Stomach (tissue), 9 donors: Measurements from ENCODE around the gene GREM2. TPM values are rescaled to one million over a fixed set of nuclear protein-coding genes. Genes with fewer than 3 reads are reported as not detected.

ENCODE experiments used
- DNase-seq, 2 donors: peaks; one replicate each; pipeline versions ENCODE4 v3.0.0 to v3.0.0-alpha.2; 2013 to 2019
- H3K27ac ChIP-seq, 5 donors: fragments of 200-600 bp in 4 of 5; sonication (generic) in 4 of 5; one replicate each; pipeline ENCODE4 v1.5.1; 2013 to 2019; ENCODE audit warnings: mild to moderate bottlenecking in 1 of 5, moderate library complexity in 1 of 5
- H3K27me3 ChIP-seq, 3 donors: fragments of 200-600 bp; sonication (generic); one replicate each; pipeline ENCODE4 v1.5.1; 2017 to 2019; ENCODE audit warnings: mixed run types in 1 of 3
- H3K36me3 ChIP-seq, 4 donors: fragments of 200-600 bp; sonication (generic); 1 replicate in 3 of 4; 2 replicates in 1 of 4; pipeline ENCODE4 v1.5.1; 2016 to 2019
- H3K4me1 ChIP-seq, 4 donors: fragments of 200-600 bp; sonication (generic); one replicate each; pipeline ENCODE4 v1.5.1; 2016 to 2019
- H3K4me3 ChIP-seq, 4 donors: fragments of 200-600 bp; sonication (generic) in 3 of 4; one replicate each; pipeline ENCODE4 v1.5.1; 2016 to 2019; ENCODE audit warnings: mild to moderate bottlenecking in 1 of 4
- H3K9me3 ChIP-seq, 4 donors: fragments of 200-600 bp; sonication (generic); one replicate each; pipeline ENCODE4 v1.5.1; 2016 to 2019
- CTCF ChIP-seq, 7 experiments: fragments of 450-650 bp in 4 of 7; fragments of 200-600 bp in 3 of 7; sonication (generic) in 3 of 7; IDR thresholded peaks; one replicate each; pipeline ENCODE4 v1.5.1; 2016 to 2019; ENCODE audit warnings: antibody characterized with exemption in 7 of 7, control low read depth in 2 of 7, mild to moderate bottlenecking in 1 of 7
- EP300 ChIP-seq: sonication (generic); formaldehyde crosslinking; IDR thresholded peaks from one replicate; pipeline ENCODE4 v1.6.1; 2017; ENCODE audit warnings: antibody characterized with exemption
- POLR2A ChIP-seq, 4 donors: fragments of 450-650 bp; IDR thresholded peaks; one replicate each; pipeline ENCODE4 v1.6.1; 2016; ENCODE audit warnings: antibody characterized with exemption in 4 of 4, control low read depth in 2 of 4, mild to moderate bottlenecking in 1 of 4, moderate library complexity in 1 of 4
- POLR2AphosphoS5 ChIP-seq, 3 donors: sonication (generic); formaldehyde crosslinking; IDR thresholded peaks; one replicate each; pipeline ENCODE4 v1.6.1; 2016; ENCODE audit warnings: antibody characterized with exemption in 3 of 3
- WGBS, 5 donors: extraction: QIAGEN DNeasy Blood & Tissue Kit in 3 of 5; methylation state at CpG; one replicate each; pipeline versions ENCODE4 v1.1.5 to v1.1.7; 2013 to 2018; 5-methylcytosine and 5-hydroxymethylcytosine counted together
- intact Hi-C: fragments of 100-400 bp; cut with DNase I; formaldehyde crosslinking; loops from one replicate; pipeline ENCODE4 v1.15.1; 2023; ENCODE audit warnings: low total_unique reads
- polyA plus RNA-seq, 3 donors: library from polyadenylated mRNA; stranded (reverse); fragments of 200-250 nt; gene quantifications; one replicate each; pipeline ENCODE4 v1.2.3, GENCODE V29; 2013
- total RNA-seq, 5 donors: library from RNA; depleted of rRNA; stranded (reverse); fragments of >200 nt; gene quantifications; one replicate each; pipeline versions ENCODE4 v1.1.0 to v1.2.3, GENCODE V29; 2014 to 2016
- donor health status: healthy with polysubstance abuse.
- donor health status: Bipolar disorder and iron deficiency.
- donor health status: healthy.

GREM2 gene
- total and polyA plus RNA-seq, 8 donors: 0.45 to 10.5 (median 2.4) TPM; not detected in 1

DNA sequence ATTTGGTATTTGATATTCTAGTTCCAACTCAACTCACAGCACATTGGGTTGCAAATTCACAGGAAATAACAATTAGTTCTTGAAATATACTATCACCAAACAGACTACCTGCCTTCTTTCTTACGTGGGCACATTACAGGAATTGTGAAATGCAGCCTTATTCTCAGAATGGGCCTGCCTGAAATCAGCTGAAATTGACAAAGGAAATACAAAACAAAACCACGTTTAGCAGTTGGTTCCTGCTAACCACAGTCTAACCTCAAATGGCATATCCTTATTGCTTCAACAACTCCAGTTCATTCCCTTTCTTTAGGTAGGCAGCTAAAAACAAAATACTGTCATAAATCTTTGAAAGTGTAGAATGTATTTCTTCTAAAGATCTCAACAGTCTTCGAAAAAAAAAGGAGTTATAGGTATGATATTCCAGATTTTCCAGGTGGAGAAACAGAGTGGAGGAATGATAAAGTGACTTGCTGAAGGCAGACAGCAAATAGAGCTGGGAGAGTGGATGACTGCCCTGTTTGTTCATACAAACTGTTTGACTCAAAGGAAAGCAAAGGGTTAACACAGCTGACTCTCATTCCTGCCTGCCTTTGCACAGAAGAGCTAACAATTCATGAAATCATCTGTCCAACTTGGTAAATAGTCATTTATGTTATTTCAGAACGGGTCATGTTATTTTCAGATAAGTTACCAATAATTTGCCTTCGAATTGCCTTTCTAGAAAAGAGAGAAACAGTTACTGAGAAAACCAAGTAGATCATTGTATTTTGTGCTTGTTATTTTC is 1.6 kb upstream of the GREM2 start:
- WGBS, 5 donors: 33 to 49% (median 38%) methylated on average over 5 of the region's 5 CpGs
- no peak overlapping the region for H3K4me3 ChIP-seq
- H3K9me3 ChIP-seq: no peaks in the 10 kb centered on the region
- no peak for TF ChIP-seq EP300
- TF ChIP-seq CTCF (IDR thresholded peaks at IDR 0.05): no peak
- TF ChIP-seq POLR2AphosphoS5 (IDR thresholded peaks at IDR 0.05): no peak
- TF ChIP-seq POLR2A (IDR thresholded peaks at IDR 0.05): no peak
- DNase-seq: no peak
- no peak overlapping the region for H3K27ac ChIP-seq
- H3K4me1 ChIP-seq: peaks cover 0 to 32% (median 9%) of the 10 kb centered on the region in 4 donors
- no peaks in the 10 kb centered on the region for H3K36me3 ChIP-seq
- intact Hi-C loops: no loop called here
- H3K27me3 ChIP-seq: peaks cover 0 to 43% (median 18%) of the 10 kb centered on the region in 3 donors

DNA sequence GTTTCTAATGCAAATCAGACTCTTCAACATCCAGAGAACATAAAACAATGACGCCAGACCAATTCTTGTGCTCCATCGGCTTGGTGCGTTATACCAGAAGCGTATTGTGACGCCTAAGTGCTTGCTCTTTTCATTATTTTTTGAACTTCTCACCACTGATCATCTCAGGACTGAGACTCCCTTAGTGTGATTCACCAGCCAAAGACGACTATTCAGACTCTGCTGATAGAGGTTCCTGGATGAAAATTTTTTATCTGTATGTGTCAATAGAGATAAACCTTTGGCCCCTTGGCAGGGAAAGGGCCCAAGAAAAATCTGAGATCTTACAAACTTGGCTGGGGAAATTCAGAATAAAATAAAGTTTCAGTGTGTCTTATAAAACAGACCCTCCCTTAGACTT is 856 bp upstream of the GREM2 start:
- no peak for DNase-seq
- Histone ChIP-seq H3K4me3 (no peak overlapping the region), H3K4me1 (peaks cover 0 to 33% (median 9%) of the 10 kb centered on the region in 4 donors), H3K36me3 (no peaks in the 10 kb centered on the region), H3K27ac (peak overlapping the region in 1 of 5 donors; percentile 58), H3K9me3 (no peaks in the 10 kb centered on the region), H3K27me3 (peaks cover 0 to 43% (median 18%) of the 10 kb centered on the region in 3 donors)
- no peak for TF ChIP-seq CTCF (IDR thresholded peaks at IDR 0.05)
- no peak for TF ChIP-seq EP300
- no peak for TF ChIP-seq POLR2A (IDR thresholded peaks at IDR 0.05)
- TF ChIP-seq POLR2AphosphoS5 (IDR thresholded peaks at IDR 0.05): no peak
- WGBS, 5 donors: 58 to 71% (median 66%) methylated on average over 6 of the region's 6 CpGs
- intact Hi-C loops: no loop called here

- Histone ChIP-seq H3K36me3 (no peaks in the 10 kb centered on the region), H3K9me3 (no peaks in the 10 kb centered on the region), H3K4me1 (peaks cover 0 to 33% (median 9%) of the 10 kb centered on the region in 4 donors), H3K27ac (peak overlapping the region in 4 of 5 donors; percentile 17 to 66 (median 47)), H3K4me3 (peak overlapping the region; percentile 45 to 55 (median 53)), H3K27me3 (peaks cover 0 to 43% (median 18%) of the 10 kb centered on the region in 3 donors)
- intact Hi-C loops: no loop called here
- TF ChIP-seq POLR2AphosphoS5 (IDR thresholded peaks at IDR 0.05) (no peak), POLR2A (IDR thresholded peaks at IDR 0.05) (no peak), EP300 (no peak), CTCF (IDR thresholded peaks at IDR 0.05) (no peak)
- DNase-seq: no peak
- WGBS, 5 donors: 10 to 25% (median 14%) methylated on average over 12 of the region's 12 CpGs
Observed at GRCh38 chr1:240611228-240611618, 732 bp downstream of the GREM2 start.

- WGBS, 5 donors: 24 to 48% (median 41%) methylated on average over 6 of the region's 6 CpGs
Observed at GRCh38 chr1:240610636-240611035, 1.3 kb downstream of the GREM2 start.

More at GRCh38 chr1:240610636-240611035, 1.3 kb downstream of the GREM2 start:
- no peak overlapping the region for H3K4me3 ChIP-seq
- H3K9me3 ChIP-seq: no peaks in the 10 kb centered on the region
- peak overlapping the region in 3 of 5 donors; percentile 6 to 66 (median 17) for H3K27ac ChIP-seq
- H3K27me3 ChIP-seq: peaks cover 0 to 43% (median 18%) of the 10 kb centered on the region in 3 donors
- TF ChIP-seq POLR2A (IDR thresholded peaks at IDR 0.05) (no peak), CTCF (IDR thresholded peaks at IDR 0.05) (no peak), POLR2AphosphoS5 (IDR thresholded peaks at IDR 0.05) (no peak), EP300 (no peak)
- H3K4me1 ChIP-seq: peaks cover 0 to 33% (median 9%) of the 10 kb centered on the region in 4 donors
- H3K36me3 ChIP-seq: no peaks in the 10 kb centered on the region
- intact Hi-C loops: no loop called here
- DNase-seq: peak in 1 of 2 donors; percentile 18
